Left kidney (tissue), 2 donors: ENCODE data around the gene TBC1D13. TPM values are rescaled to one million over a fixed set of nuclear protein-coding genes. Genes with fewer than 3 reads are reported as not detected.
"Not testable (repeated sequence)": the region's sequence is repeated elsewhere in the genome, so short reads cannot be mapped to it uniquely, and the experiment has no call there.

Experiments used
- DNase-seq: peaks from one replicate; pipeline ENCODE4 v3.0.0-alpha.2; 2013
- polyA plus RNA-seq: library from polyadenylated mRNA; unstranded; fragments of 120-200 nt; gene quantifications from one replicate; pipeline ENCODE4 v1.2.1, GENCODE V29; 2013; ENCODE audit not compliant: insufficient read length

TBC1D13 gene
- polyA plus RNA-seq, 1 donor, result 39.5 TPM

GRCh38 chr9:128781187-128782070 is 5.6 kb upstream of the TBC1D13 start:
- DNase-seq, result no peak

GRCh38 chr9:128782669-128783068 is 4.4 kb upstream of the TBC1D13 start:
- no peak for DNase-seq

GRCh38 chr9:128785427-128785826 is 1.6 kb upstream of the TBC1D13 start:
- no peak for DNase-seq

- DNase-seq, result no peak
Measured at GRCh38 chr9:128787659-128788058, 606 bp downstream of the TBC1D13 start.

DNA sequence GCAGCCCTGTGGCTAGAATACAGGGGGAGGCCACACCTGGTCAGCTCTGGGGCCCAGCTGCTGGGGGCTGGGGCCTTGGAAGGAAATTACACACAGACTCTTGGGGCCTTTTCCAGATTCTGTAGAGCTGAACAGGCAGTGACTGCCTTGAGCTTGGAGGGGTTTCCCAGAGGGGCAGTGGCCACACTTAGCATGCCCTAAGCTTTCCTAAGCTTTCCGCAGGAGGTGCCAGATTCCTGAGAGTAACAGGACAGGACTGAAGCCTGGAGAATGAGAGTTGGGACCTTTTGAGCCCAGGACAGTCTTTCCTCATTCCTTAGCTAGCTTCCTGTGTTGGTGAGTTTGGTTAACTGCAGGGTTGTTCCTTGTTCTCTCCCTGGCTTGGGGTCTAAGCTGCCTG is 1.4 kb downstream of the TBC1D13 start:
- DNase-seq, result no peak

DNA sequence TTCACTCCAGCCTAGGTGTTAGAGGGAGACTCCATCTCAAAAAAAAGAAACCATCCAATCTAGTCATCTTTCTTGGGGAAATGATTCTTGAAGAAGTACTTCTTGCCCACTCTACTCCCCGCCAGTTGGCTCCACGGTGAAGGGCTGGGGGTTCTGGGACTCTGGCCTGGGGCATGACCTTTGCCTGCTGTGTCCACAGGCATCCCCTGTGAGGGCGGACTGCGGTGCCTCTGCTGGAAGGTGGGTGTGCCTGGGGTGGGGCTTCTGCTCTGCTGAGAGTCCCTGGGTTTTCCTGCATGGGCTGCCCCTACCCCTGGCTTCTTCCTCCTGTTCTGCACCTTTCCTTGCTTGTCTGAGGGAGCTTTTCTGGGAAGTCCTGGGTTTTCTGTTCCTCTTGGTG is 3.5 kb downstream of the TBC1D13 start:
- no peak for DNase-seq

- DNase-seq, result no peak
Measured at GRCh38 chr9:128792134-128792533, 5.1 kb downstream of the TBC1D13 start.

DNA sequence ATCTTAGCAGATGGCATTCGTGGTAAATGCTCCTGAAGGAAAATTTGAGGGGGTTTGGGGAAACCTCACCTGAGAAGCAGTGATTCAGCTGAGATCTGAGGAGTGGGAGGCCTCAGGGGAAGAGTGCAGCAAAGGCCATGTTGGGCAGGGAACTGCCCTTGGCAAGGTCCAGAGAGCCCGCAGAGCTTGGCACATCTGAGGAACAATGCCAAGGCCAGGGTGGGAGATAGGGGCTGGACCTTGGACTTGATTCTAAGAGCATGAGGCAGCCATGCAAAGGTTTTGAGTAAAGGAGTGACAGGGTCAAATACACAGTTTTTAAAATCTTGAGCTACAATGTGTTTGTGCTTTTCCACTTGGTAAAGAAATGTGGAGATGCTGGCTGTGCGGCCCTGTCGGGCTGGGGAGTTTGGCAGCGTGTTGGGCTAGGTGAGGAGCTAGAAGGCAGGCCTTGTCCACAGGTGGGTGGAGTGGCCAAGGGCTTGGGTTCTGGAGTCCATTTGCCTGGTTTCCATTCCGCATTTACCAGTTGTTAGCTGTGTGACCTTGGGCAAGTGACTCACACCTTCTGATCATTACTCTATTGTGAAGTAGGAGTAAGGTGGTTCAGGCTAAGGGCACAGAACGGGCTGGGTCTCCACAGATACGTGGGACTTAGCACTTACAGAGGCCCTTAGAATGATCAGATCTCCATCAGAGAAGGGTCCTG is 6.1 kb downstream of the TBC1D13 start:
- no peak for DNase-seq

DNA sequence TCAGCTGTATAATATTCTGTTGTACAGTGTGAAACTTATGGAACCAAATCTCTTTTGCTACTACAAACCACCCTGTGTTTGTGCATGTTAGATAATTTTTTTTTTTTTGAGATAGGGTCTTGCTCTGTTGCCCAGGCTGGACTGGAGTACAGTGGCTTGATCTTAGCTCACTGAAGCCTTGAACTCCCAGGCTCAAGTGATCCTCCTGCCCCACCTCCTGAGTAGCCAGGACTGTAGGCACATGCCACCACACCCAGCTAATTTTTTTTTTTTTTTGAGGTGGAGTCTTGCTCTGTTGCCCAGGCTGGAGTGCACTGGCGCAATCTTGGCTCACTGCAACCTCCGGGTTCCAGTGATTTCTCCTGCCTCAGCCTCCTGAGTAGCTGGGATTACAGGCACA is 7.9 kb downstream of the TBC1D13 start:
- DNase-seq, result not testable (repeated sequence)

DNA sequence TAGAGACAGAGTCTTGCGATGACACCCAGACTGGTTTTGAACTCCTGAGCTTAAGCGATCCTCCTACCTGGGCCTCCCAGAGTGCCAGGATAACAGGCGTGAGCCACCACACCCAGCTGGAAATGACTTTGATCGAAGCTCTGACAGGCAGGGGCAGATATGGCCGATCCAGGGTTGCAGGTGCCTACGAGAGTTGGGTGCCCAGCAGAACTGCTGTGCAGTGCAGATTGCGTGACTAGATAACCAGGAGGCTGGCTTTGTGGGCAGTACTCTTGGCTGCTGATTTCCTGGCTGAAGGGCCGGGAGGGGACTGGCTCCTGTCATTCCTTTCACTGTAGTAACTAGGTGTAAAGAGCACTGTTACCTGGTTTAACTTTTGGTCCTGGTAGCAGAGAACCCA is 11.8 kb downstream of the TBC1D13 start:
- no peak for DNase-seq

GRCh38 chr9:128800061-128800460 is 13.0 kb downstream of the TBC1D13 start:
- no peak for DNase-seq

- DNase-seq, result no peak
Measured at GRCh38 chr9:128802482-128802881, 15.4 kb downstream of the TBC1D13 start.

- DNase-seq, result no peak
Measured at GRCh38 chr9:128805661-128806060, 18.6 kb downstream of the TBC1D13 start.

DNA sequence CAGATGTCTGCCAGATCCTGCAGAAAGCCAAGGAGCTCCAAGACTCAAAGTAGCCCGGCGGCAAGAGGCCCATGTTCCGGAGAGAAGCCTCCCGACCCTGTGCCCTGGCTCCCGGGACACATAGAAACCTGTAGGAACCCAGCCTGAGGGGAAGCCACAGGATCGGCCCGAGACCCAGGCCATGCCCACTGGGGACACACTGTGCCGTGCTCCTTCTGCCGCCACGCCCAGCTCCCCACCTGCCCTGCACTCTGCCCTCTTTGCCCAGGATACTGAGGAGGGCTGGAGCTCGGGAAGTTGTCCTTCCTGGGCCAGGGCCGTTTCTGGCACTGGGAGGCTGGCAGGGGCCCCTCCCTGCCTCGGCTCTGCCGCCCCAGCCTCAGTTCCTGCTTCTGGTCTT is 20.8 kb downstream of the TBC1D13 start:
- DNase-seq, result no peak

- no peak for DNase-seq
Measured at GRCh38 chr9:128808543-128808942, 21.5 kb downstream of the TBC1D13 start.

GRCh38 chr9:128809036-128809599 is 22.1 kb downstream of the TBC1D13 start:
- no peak for DNase-seq

GRCh38 chr9:128809831-128810230 is 22.8 kb downstream of the TBC1D13 start:
- DNase-seq, result no peak

GRCh38 chr9:128810873-128811272 is 23.8 kb downstream of the TBC1D13 start:
- no peak for DNase-seq

- DNase-seq, result peak; percentile 97
Measured at GRCh38 chr9:128818099-128818838, 31.2 kb downstream of the TBC1D13 start, which contains the start of gene ENDOG. Gene ENDOG (plus strand): TSS chr9:128818500. CDS start chr9:128818685, 185 bp downstream.

- DNase-seq, result no peak
Measured at GRCh38 chr9:128818839-128819715, 32.0 kb downstream of the TBC1D13 start.
